Esophagus mucosa (tissue), 1 donor: Measurements from ENCODE around the gene MYLK2. TPM values are rescaled to one million over a fixed set of nuclear protein-coding genes. Genes with fewer than 3 reads are reported as not detected.
"Not testable (repeated sequence)": the region's sequence is repeated elsewhere in the genome, so short reads cannot be mapped to it uniquely, and the experiment has no call there.

Experiments
- ATAC-seq: fragments of 200-7000 bp; cut with Tn5 transposase; one replicate; pipeline ENCODE4 v1.9.1; 2020
- total RNA-seq: library from RNA; stranded (reverse); gene quantifications from one replicate; pipeline ENCODE4 v1.2.4, GENCODE V29; 2023
- donor health status: DM: yes; HTN: yes; CAD: no.

Gene MYLK2
- total RNA-seq = 0.12 TPM

GRCh38 chr20:31819083-31819784 lies at the start of gene MYLK2:
Gene MYLK2, plus strand, starts transcription at chr20:31819356. Its CDS starts 225 bp downstream, at chr20:31819581.
- ATAC-seq = no peak

DNA sequence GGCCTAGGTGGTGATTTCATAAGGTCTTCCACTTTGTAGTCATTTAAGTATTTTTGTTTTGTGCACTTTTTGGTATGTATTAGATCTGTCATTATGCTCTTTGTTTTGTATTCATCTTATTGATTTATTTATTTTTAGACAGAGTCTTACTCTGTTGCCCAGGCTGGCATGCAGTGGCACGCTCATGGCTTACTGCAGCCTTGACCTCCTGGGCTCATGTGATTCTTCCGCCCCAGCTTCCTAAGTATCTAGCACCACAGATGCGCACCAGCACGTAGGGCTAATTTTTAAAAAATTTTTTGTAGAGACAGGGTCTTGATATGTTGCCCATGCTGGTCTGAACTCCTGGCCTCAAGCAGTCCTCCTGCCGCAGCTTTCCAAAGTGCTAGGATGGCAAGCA lies 49.5 kb upstream of the MYLK2 start:
- ATAC-seq = no peak

DNA sequence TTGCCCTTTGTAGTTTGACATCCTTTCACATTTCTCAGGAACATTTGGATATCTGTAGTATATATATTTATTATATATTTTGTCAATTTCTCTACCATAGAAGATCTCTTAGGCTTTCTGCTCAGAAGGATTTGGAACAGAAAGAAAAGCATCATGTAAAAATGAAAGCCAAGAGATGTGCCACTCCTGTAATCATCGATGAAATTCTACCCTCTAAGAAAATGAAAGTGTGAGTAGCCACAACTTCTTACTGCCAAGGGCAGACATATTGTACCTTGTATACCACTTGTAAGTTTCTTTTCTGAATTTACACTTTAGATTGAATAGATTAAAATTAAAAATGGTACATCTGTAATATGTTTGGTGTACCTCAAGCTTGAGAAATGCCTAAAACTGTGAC lies 48.9 kb upstream of the MYLK2 start:
- ATAC-seq = no peak

- ATAC-seq = no peak
These were observed 44.7 kb upstream of the MYLK2 start for GRCh38 chr20:31774408-31774807.

GRCh38 chr20:31780839-31781238 lies 38.3 kb upstream of the MYLK2 start:
- no peak for ATAC-seq

GRCh38 chr20:31781945-31782344 lies 37.2 kb upstream of the MYLK2 start:
- no peak for ATAC-seq

DNA sequence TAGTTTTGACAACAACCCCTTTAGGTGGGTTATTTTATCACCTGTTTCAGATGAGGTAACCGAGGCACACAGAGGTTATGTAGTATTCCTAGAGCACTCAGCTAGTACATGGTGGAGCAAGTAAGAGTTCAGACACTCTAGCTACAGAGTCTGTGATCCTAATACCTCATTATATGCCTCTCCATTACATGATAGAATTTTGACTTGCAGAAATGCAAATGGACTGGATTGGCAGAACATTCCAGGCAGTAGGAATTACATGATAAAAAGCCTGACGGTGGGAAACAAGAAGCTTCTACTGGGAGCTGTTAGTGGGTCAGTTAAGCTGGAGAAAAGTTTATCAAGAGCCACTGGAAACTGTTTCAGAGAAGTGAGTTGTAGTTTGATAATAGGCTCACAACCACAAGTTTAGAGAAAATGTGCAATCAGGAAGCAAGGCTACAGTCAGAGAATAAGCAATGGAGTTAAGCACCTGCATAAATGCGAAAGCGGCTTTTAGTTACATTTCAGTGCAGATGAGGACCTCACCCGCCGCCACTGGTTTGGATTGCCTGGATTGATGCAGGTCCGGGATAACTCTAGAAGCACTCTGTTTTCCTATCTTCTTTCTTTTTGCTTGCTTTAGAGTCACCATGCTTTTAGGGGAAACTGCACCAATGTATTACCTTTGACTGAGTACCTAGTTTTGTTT lies 34.7 kb upstream of the MYLK2 start:
- ATAC-seq = no peak

DNA sequence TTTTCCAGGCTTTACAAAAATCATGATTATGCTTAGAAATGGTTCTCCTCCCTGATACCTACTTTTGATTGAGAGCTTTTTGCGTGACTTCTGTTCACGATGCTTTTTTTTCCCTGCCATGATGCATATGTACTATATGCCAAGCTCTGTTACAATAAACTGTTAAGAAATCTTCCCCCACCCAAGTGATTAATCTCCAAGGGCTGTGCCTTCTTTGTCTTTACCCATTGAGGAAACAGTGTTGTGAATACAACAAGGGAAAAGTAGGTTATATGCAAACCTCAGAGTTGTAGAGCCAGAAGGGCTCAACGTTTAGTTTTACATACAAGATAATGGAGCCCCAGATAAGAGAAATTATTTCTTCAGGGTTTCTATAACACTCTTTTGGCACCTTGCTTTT lies 34.1 kb upstream of the MYLK2 start:
- ATAC-seq = peak; percentile 68

DNA sequence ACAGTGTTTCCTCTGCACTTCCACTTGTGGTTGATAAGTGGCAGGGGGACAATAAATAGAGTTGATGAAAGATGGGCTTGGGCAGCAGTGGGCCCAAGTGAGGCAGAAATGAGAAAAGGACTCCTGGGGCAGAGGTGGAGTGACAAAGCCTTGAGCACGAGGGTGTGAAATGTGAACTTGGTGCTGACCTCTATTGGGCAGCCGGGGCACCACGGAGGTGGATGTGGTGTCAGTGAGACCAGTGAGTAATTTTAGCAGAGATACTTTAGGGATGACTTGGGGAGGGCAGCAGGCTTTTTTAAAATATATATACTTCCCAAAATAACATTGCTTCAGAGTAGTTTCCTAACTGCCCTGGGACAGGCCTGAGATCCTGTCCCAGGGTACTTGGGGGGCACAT lies 30.6 kb upstream of the MYLK2 start:
- no peak for ATAC-seq

DNA sequence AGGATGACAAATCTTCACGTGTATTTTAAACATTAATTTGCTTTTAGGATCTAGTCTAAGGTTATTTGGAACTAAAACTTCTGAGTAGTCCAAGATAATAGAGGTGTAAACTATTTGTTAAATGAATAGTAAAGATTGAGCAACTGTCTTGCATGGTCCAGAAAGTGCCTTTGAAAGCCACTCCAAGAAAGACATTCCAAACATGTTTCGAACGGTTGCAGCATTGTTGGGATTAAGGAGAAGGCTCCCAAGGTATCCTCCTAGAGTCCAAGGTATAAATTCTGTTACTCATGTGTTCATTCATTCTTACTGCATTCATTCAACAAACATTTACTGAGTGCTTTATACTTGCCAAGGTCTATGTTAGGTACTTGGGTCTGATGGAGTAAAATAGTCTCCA lies 28.8 kb upstream of the MYLK2 start:
- no peak for ATAC-seq

DNA sequence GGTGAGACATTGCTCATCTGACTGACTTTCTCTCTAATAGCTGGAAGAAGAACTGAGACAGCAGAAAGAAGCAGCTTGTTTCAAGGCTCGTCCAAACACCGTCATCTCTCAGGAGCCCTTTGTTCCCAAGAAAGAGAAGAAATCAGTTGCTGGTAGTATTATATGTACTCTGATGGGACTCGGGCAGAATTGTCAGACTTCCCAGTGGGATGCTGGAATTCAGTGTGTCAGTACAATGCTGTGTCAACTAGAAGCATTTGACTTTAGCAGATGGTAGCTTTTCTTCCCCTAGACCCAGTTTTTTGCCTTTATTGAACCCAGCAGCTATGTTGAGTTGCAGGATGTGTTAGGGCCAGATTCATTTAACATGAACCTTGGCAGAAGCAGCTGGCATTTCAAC lies 21.8 kb upstream of the MYLK2 start:
- no peak for ATAC-seq

DNA sequence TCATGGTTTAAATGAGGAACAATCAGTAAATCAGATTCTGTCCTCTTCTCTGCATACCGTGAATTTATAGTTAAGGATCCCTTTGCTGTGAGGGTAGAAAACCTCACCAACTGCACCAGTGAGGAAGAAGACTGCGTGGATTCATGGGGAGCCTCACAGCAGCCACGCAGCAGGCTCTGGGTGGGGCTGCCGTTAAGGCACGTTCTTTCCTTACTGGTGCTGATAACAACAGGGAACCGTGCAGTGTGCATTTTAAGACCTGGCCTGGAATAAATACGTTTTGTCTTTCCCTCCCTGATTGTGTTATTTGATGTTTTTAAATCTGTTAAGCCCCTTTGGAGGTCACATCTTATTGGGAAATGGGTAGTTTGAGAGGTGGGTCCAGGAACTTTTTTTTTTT lies 17.6 kb upstream of the MYLK2 start:
- no peak for ATAC-seq

GRCh38 chr20:31803552-31804291 lies 15.4 kb upstream of the MYLK2 start:
- no peak for ATAC-seq

DNA sequence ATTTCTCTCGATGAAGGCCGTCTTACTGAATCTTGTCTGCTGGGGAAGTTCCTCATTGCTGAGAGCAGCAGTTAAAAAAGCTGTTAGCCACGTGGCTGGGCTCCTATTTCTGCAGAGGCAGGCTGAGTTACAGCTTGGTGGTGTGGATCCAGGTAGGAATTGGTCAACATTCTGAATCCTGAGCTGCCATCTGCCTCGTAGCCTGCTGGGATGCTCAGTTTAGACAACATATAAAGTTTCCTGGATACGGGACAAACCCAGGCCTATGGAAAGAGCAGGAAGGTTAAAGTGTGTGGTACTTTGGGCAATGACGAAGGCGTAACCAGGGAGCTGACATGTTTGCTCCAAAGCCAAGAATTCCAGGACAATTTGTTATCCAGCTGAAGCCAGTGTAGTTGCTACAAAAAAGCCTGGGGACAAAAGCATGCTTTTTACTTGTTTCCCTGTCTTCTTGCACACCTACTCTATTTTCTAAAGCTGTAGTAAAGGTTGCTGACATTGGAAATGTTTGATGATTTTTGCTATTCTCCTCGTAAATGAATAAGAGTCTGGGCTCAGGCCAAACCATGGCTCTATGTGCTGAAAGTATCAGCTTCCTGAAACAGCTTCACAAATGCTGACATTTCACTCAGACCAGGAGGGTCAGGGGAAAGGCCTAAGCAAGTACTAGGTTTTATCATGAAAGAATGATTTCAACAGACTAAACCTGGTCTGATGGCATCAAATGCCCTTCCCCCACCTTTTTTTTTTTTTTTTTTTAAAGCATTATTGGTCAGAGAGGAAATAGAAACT lies 12.4 kb upstream of the MYLK2 start:
- no peak for ATAC-seq

DNA sequence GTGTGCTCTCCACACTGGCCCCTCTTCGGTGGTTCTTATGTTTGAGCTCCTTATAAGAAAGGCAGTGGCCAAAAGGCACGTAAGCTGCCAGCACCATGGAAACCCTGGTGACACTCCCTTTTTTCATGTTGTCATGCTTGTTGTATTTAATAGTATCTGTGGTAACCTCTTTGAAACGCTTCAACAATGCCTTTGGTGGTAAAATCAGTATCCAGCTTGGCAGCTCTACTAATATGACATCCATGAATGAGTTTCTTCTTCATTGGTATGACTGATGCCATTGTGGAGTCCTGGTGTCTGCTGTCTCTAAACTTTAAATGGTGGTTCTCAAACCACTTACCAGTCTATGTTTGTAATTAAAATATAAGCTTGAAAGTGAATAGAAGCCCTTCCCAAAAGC lies 10.7 kb upstream of the MYLK2 start:
- ATAC-seq = no peak

DNA sequence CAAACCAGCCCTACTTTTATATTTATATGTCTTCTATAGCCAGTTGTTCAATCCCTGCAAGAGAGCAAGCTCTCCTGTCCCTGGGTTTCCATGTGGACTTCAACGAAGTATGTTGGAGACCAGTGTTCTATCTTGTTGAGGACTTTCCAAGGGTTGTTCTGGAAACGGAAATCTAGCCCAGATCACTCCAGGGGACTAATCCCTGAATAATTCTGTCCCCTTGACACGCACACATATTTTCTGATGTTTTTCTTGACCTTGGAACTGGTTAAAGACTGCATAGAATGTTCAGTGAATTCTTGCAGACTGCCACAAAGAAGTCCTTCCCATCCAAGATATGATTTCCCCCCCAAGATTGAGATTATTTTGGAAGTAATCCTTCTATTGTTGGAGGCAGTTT lies 9.5 kb upstream of the MYLK2 start:
- ATAC-seq = no peak

DNA sequence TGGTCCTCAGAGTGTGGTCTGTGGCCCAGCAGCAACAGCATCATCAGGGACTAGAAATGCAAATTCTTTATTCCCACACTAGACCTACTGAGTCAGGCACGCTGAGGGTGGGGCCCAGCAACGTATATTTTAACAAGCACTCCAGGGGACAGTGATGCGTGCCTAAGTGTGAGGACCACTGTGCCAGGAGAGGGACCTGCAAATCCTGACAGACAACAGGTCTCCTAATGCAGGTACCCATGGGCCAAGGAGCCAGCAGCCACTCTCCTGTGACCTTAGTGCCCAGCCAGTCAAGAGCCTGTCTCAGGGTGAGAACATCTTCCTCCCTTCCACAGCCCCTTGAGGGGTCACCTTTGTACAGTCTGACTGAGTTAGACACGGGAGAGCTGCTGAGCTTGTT lies 8.0 kb upstream of the MYLK2 start:
- ATAC-seq = no peak

DNA sequence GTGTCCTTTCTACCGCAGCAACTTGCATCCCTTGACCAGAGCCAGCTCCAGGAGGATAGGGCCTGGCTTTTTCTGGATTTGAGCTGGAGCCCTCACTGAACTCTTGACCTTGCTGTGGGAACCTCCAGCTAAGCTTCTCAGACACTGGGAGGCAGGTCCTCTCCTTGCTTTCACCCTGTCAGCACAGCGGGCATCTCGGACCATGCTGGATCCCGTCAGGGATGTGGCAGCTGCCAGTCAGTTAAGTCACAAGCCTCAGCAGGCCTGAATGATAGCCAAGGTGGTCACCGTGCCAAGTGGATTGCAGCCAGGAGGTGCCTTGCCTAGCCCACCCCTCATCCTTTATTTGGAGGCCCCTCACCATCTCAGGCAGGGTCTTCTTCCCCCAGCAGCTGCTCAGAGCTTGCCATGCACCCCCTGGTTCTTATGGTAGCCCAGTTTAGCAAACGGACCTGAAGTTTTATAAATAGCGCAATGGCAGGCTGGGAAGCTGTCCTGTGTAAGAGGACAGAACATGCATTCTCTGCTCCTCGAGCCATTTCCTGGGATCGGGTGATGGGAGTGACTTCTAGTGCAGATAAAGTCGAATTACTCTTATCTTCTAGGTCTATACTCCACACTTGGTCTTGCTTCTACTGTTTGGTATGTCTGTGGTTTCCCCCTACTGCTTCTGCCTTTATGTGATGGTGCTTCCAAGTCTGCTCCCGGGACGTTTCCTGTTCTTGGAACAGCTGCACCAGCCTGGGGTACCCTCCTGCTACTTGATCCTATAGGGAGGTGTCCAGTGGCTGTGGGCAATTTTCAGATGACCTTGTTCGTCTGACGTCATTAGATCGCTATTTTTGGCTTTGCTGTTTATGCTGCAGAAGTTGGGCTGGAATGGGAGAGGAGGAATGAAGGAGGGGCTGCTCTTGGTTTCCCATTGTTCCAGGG lies 7.1 kb upstream of the MYLK2 start:
- no peak for ATAC-seq

DNA sequence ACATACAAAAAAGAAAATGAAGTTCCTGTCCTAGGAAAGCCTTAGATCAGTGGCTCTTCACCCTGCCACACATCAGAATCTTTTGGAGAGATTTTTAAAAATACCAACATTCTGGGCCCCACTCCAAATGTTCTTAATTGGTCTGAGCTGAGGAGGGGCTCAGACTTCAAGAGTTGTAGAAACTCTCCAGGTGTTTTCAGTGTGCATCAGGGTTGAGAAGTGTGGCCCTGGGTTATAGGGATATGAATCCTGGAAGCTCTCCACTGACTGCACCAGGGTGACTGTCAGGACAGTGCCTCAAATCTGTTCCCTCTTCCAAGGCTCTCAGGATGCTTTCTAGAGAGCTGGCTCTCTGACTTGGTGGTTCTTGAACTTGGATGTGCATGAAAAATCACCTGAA lies 5.5 kb upstream of the MYLK2 start:
- ATAC-seq = no peak

DNA sequence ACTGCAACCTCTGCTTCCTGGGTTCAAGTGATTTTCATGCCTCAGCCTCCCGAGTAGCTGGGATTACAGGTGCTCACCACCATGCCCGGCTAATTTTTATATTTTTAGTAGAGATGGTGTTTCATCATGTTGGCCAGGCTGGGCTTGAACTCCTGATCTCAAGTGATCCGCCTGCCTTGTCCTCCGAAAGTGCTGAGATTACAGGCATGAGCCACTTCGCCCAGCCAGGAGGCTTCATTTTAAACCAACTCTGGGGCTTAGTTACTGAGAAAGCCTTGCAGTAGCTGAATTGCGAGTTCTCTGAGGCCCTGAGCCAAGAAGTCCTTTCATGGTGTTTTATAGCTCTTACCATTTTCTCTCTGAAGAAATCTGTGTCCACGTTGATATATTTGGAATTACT lies 5.0 kb upstream of the MYLK2 start:
- ATAC-seq = not testable (repeated sequence)

- ATAC-seq = peak; percentile 9
These were observed 3.6 kb upstream of the MYLK2 start for GRCh38 chr20:31815408-31816188.
